ENCODE measurements around the gene DHX35. TPM values are rescaled to one million over a fixed set of nuclear protein-coding genes. Genes with fewer than 3 reads are reported as not detected.
"Not testable (repeated sequence)": the region's sequence is repeated elsewhere in the genome, so short reads cannot be mapped to it uniquely, and the experiment has no call there.

The DHX35 gene
- total and polyA plus RNA-seq, 2 of the 13 experiments (the other 11 are each of a cell fraction or from before 2014, with no cell fraction given) = 25.8 to 28.7 TPM

DNA sequence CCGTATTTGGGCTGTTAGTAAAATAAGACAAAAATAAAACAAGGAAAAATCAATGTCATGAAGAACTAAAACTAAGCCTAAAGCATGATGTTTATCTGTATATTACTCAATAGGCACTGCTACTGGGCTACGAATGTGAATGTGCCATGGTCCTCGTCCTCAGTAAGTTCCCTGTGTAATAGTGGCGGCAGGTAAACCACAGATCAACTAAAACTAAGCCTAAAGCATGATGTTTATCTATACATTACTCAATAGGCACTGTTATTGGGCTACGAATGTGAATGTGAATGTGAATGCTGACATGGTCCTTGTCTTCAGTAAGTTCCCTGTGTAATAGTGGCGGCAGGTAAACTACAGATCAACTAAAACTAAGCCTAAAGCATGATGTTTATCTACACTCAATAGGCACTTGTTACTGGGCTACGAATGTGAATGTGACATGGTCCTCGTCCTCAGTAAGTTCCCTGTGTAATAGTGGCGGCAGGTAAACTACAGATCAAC is 1.9 kb upstream of the DHX35 start:
- BruUV-seq (replicated peaks); H3K27ac ChIP-seq (ENCODE audit: extremely low read length, insufficient read depth, low read length); H2AFZ ChIP-seq (ENCODE audit: low read length); ATAC-seq; H4K20me1 ChIP-seq (ENCODE audit: insufficient read depth, low read length); H3K9ac ChIP-seq (ENCODE audit: insufficient read depth, low read depth, low read length); CTCF ChIA-PET (ENCODE audit: low intra/inter-chr PET ratio, low total read pairs); DNase-seq (ENCODE audit: low spot score); in situ Hi-C loops (cut with HindIII; ENCODE audit: extremely low pct_ligation_motif_present, low pct_unique_long_range_greater_than_20kb); H3K9me3 ChIP-seq (ENCODE audit: low read length); H3K4me2 ChIP-seq (ENCODE audit: low read depth, low read length); H3K27me3 ChIP-seq (ENCODE audit: control insufficient read depth in 1 of 2, insufficient read depth in 2 of 2, low read length in 2 of 2); H3K4me3 ChIP-seq (replicated peaks in 1 of 3; ENCODE audit: insufficient read depth in 1 of 3, low read depth in 2 of 3, low read length in 3 of 3); FAIRE-seq; H3K36me3 ChIP-seq (replicated peaks in 1 of 2; ENCODE audit: control insufficient read depth in 1 of 2, insufficient read depth in 2 of 2, low read length in 2 of 2); TF ChIP-seq CREB1 (IDR thresholded peaks at IDR 0.05): not testable (repeated sequence)
- POLR2A ChIA-PET = interaction anchor here (1.4 kb wide), 1 partner anchor 10 kb away, joined by 4 read pairs; no protein-coding TSS in a partner anchor
- 0 out of 2 replicates have a peak, but pooled peaks have one; percentile 5 for TF ChIP-seq CREB1 (CRISPR knock-in tag; IDR thresholded peaks at IDR 0.05)
- Histone ChIP-seq H3K79me2 (ENCODE audit: insufficient read depth, low read length) (peaks cover 25% of the 10 kb centered on the region), H3K4me1 (ENCODE audit: insufficient read depth, low read length) (peaks cover 45% of the 10 kb centered on the region)
- intact Hi-C loops (cut with micrococcal nuclease; ENCODE audit: unreplicated experiment) = loop anchor here (5.0 to 10.0 kb wide), 2 partner anchors 52 to 85 kb away; no protein-coding TSS in a partner anchor
- WGBS (ENCODE audit: low lambda C conversion rate) = 93% methylated on average over 9 of the region's 9 CpGs

DNA sequence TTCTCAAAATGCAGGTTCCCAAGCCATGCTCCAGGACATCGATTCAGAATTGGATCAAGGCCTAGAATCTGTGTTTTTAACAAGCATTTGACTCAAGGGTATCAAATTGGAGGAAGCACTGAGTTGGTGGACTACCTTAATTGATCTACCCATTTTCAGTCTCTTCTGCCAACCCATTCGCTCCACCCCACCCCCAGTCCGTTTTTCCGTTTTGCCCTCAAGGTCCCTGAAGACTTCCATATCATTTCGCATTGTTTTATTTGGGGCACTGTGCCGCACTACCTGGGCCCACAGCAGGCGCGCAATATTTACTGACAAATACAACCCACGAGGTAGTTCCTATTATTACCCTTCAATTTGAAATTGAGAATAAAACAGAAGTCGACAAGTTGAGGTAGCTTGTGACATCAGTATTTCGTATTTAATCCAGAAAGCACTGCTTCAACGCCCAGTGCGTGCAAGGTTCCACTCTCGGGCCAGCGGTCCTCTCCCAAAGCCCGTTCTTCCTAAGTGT is 557 bp upstream of the DHX35 start:
- intact Hi-C loops (cut with micrococcal nuclease; ENCODE audit: unreplicated experiment) (loop anchor here (1.0 to 10.0 kb wide), 3 partner anchors 35 to 83 kb away; partner anchors contain the start of gene FAM83D), in situ Hi-C loops (cut with HindIII; ENCODE audit: extremely low pct_ligation_motif_present, low pct_unique_long_range_greater_than_20kb) (no loop called here)
- TSS peak; percentile 93 for BruUV-seq (replicated peaks)
- H3K27me3 ChIP-seq (ENCODE audit: control insufficient read depth in 1 of 2, insufficient read depth in 2 of 2, low read length in 2 of 2) = no peaks in the 10 kb centered on the region; a peak in 1 of 5 replicates
- H3K4me3 ChIP-seq (replicated peaks in 1 of 3; ENCODE audit: insufficient read depth in 1 of 3, low read depth in 2 of 3, low read length in 3 of 3) = peak overlapping the region; percentile 57 to 95 (median 66); a peak in 5 of 6 replicates
- 51% methylated on average over 16 of the region's 16 CpGs for WGBS (ENCODE audit: low lambda C conversion rate)
- H3K9ac ChIP-seq (ENCODE audit: insufficient read depth, low read depth, low read length) = peak overlapping the region; percentile 94
- ChIA-PET POLR2A (interaction anchor here (0.5 to 2.3 kb wide), 29 partner anchors 8 to 1676 kb away, joined by 3 to 41 read pairs (median 4); partner anchors contain the start of gene FAM83D), CTCF (ENCODE audit: low intra/inter-chr PET ratio, low total read pairs) (interaction anchor here (1.1 kb wide), 1 partner anchor 35 kb away, joined by 6 read pairs; the partner anchor contains the start of gene FAM83D)
- H3K27ac ChIP-seq (ENCODE audit: extremely low read length, insufficient read depth, low read length) = peak overlapping the region; percentile 89
- ATAC-seq (no peak), FAIRE-seq (no peak), DNase-seq (ENCODE audit: low spot score) (no peak)
- no peaks in the 10 kb centered on the region; a peak in 1 of 5 replicates for H3K36me3 ChIP-seq (replicated peaks in 1 of 2; ENCODE audit: control insufficient read depth in 1 of 2, insufficient read depth in 2 of 2, low read length in 2 of 2)
- H2AFZ ChIP-seq (ENCODE audit: low read length) = no peak overlapping the region
- no peaks in the 10 kb centered on the region for H4K20me1 ChIP-seq (ENCODE audit: insufficient read depth, low read length)
- no peaks in the 10 kb centered on the region for H3K9me3 ChIP-seq (ENCODE audit: low read length)
- H3K79me2 ChIP-seq (ENCODE audit: insufficient read depth, low read length) = peaks cover 37% of the 10 kb centered on the region
- H3K4me1 ChIP-seq (ENCODE audit: insufficient read depth, low read length) = peaks cover 41% of the 10 kb centered on the region
- peak overlapping the region; percentile 86 for H3K4me2 ChIP-seq (ENCODE audit: low read depth, low read length)
- peak; percentile 20; the same call in 1 of the 2 replicates for TF ChIP-seq ZNF329 (CRISPR knock-in tag; IDR thresholded peaks at IDR 0.05; ENCODE audit: low read depth)
- no peak for TF ChIP-seq ZNF619 (CRISPR knock-in tag; IDR thresholded peaks at IDR 0.05)
- TF ChIP-seq, protein P1, sequence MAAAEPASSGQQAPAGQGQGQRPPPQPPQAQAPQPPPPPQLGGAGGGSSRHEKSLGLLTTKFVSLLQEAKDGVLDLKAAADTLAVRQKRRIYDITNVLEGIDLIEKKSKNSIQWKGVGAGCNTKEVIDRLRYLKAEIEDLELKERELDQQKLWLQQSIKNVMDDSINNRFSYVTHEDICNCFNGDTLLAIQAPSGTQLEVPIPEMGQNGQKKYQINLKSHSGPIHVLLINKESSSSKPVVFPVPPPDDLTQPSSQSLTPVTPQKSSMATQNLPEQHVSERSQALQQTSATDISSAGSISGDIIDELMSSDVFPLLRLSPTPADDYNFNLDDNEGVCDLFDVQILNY (CRISPR knock-in tag; conservative IDR thresholded peaks at IDR 0.05) = no peak
- TF ChIP-seq, protein P2, sequence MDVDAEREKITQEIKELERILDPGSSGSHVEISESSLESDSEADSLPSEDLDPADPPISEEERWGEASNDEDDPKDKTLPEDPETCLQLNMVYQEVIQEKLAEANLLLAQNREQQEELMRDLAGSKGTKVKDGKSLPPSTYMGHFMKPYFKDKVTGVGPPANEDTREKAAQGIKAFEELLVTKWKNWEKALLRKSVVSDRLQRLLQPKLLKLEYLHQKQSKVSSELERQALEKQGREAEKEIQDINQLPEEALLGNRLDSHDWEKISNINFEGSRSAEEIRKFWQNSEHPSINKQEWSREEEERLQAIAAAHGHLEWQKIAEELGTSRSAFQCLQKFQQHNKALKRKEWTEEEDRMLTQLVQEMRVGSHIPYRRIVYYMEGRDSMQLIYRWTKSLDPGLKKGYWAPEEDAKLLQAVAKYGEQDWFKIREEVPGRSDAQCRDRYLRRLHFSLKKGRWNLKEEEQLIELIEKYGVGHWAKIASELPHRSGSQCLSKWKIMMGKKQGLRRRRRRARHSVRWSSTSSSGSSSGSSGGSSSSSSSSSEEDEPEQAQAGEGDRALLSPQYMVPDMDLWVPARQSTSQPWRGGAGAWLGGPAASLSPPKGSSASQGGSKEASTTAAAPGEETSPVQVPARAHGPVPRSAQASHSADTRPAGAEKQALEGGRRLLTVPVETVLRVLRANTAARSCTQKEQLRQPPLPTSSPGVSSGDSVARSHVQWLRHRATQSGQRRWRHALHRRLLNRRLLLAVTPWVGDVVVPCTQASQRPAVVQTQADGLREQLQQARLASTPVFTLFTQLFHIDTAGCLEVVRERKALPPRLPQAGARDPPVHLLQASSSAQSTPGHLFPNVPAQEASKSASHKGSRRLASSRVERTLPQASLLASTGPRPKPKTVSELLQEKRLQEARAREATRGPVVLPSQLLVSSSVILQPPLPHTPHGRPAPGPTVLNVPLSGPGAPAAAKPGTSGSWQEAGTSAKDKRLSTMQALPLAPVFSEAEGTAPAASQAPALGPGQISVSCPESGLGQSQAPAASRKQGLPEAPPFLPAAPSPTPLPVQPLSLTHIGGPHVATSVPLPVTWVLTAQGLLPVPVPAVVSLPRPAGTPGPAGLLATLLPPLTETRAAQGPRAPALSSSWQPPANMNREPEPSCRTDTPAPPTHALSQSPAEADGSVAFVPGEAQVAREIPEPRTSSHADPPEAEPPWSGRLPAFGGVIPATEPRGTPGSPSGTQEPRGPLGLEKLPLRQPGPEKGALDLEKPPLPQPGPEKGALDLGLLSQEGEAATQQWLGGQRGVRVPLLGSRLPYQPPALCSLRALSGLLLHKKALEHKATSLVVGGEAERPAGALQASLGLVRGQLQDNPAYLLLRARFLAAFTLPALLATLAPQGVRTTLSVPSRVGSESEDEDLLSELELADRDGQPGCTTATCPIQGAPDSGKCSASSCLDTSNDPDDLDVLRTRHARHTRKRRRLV (CRISPR knock-in tag; IDR thresholded peaks at IDR 0.05) = no peak
- TF ChIP-seq ZNF350 (CRISPR knock-in tag; IDR thresholded peaks at IDR 0.05; ENCODE audit: borderline replicate concordance, low read depth) = no peak
- no peak for TF ChIP-seq ZBTB42 (CRISPR knock-in tag; IDR thresholded peaks at IDR 0.05)
- no peak for TF ChIP-seq JARID2 (CRISPR knock-in tag; IDR thresholded peaks at IDR 0.05; ENCODE audit: insufficient replicate concordance)

Data from HepG2 (cell line).